ENCODE measurements around the gene SLC39A3.

Gene SLC39A3

GRCh38 chr19:2768365-2769132 is 28.7 kb upstream of the SLC39A3 start:
- DNase-seq, result no peak

- no peak for DNase-seq
Measured at GRCh38 chr19:2767688-2768087, 27.9 kb upstream of the SLC39A3 start.

- DNase-seq, result no peak
Measured at GRCh38 chr19:2766594-2767372, 27.0 kb upstream of the SLC39A3 start.

- no peak for DNase-seq
Measured at GRCh38 chr19:2765376-2765775, 25.6 kb upstream of the SLC39A3 start.

GRCh38 chr19:2764945-2765344 is 25.1 kb upstream of the SLC39A3 start:
- DNase-seq, result no peak

- DNase-seq, result no peak
Measured at GRCh38 chr19:2763687-2764086, 23.9 kb upstream of the SLC39A3 start.

GRCh38 chr19:2762783-2763496 is 23.1 kb upstream of the SLC39A3 start:
- DNase-seq, result no peak

- DNase-seq, result no peak
Measured at GRCh38 chr19:2761876-2762782, 22.3 kb upstream of the SLC39A3 start.

- DNase-seq, result no peak
Measured at GRCh38 chr19:2761309-2761677, 21.5 kb upstream of the SLC39A3 start.

- no peak for DNase-seq
Measured at GRCh38 chr19:2759965-2760364, 20.1 kb upstream of the SLC39A3 start.

- no peak for DNase-seq
Measured at GRCh38 chr19:2759362-2759761, 19.5 kb upstream of the SLC39A3 start.

GRCh38 chr19:2758601-2759313 is 18.9 kb upstream of the SLC39A3 start:
- DNase-seq, result no peak

- no peak for DNase-seq
Measured at GRCh38 chr19:2756921-2757881, 17.4 kb upstream of the SLC39A3 start.

GRCh38 chr19:2756477-2756876 is 16.7 kb upstream of the SLC39A3 start:
- no peak for DNase-seq

- DNase-seq, result no peak
Measured at GRCh38 chr19:2755811-2756210, 16.0 kb upstream of the SLC39A3 start.

GRCh38 chr19:2755448-2755705 is 15.6 kb upstream of the SLC39A3 start:
- DNase-seq, result no peak

GRCh38 chr19:2754659-2755447 is 15.0 kb upstream of the SLC39A3 start:
- no peak for DNase-seq

GRCh38 chr19:2751438-2751830 is 11.6 kb upstream of the SLC39A3 start:
- no peak for DNase-seq

- DNase-seq, result no peak
Measured at GRCh38 chr19:2750808-2751437, 11.1 kb upstream of the SLC39A3 start.

- DNase-seq, result no peak
Measured at GRCh38 chr19:2747349-2747748, 7.5 kb upstream of the SLC39A3 start.

Data from activated effector memory CD4-positive, alpha-beta T cell treated with Interleukin-2 at 50 U/mL for 16 hours (primary cell).